ENCODE measurements around the gene PLA2R1.

The PLA2R1 gene

DNA sequence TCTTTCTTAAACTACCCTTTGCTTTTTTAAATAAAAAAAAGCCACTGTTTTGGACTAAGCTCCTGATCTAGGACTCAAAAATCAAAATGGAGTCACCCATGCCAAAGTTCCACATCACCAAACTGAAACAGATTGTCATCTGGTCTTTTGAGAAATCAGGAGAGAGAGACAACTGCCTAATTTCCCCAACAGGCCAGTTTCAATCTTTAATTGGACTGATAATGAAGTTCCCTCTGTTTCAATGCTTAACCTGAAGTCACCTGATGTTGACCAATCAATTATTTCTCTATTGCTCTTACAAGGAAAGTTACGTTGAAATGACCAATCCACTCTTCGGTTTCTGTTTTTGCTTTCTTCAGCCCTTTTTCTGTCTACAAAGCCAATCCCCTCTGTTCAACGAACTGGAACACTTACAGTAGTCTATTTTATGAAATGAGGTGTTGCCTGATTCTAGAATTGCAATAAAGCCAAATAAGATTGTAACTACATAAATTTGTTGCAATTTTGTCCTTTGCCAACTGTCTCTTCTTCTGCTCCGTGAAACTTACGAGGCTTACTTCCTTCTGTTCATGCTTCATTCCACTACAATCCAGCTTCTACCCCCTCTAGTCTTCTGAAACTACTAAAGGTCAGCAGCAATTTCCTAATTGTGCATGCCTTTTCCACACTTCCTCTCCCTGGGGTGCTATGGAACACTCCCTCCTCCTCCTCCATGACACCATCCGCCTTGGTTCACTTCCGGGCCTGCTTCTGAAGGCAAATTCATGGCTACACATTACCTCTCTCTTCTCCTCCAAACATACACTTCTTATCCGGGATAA lies 169.2 kb downstream of the PLA2R1 start:
- no peak for DNase-seq (ENCODE audit: low read depth)

DNA sequence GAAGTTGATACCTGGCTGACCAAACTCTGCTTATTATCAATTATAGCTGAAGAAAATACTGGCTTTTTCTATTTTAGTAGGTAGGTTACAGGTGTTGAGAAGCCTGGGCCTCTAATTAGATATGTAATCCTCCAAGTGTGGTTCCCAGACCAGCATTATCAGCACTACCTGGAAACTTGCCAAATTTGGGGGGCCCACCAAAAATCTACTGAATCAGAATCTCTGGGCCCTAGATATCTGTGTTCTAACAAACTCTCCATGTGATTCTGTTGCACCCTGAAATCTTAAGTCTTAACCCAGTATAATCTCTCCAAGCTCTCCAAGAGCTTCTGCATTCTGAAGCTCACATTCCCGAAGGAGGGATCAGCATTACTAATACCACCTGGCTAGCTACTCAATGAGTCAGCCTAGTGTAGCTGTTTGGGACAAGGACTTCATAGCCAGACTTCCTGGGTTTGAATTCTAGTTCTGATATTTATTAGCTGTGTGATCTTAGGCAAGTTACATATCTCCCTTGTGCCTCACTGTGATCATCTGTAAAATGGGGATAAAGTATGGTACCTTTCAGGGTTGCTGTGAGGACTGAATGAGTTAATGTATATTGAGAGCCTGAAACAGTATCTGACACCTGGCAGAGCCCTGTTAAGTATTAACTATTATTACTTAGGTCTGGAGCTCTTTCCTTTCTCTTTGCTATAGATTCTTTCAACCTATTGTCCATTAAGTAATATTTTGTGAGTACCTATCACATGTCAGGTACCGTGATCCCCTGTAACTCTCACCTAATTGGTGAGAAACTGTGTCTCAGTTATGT lies 170.3 kb downstream of the PLA2R1 start:
- peak; percentile 67 for DNase-seq (ENCODE audit: low read depth)

DNA sequence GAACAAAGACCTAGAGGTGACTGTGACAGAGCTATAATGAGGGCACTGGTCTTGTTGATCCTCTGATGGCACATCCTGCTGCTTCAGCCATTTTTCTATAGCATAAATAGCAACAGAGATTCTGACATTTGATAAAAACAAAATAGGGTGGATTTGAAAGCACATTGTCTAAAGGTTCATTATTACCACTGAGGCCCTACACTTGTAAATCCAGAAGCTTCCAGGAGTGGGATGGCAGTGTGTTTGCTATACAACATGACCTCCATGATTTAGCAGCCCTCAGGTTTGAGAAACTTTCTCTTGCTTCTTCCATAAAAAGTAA lies 171.2 kb downstream of the PLA2R1 start:
- DNase-seq (ENCODE audit: low read depth): no peak

DNA sequence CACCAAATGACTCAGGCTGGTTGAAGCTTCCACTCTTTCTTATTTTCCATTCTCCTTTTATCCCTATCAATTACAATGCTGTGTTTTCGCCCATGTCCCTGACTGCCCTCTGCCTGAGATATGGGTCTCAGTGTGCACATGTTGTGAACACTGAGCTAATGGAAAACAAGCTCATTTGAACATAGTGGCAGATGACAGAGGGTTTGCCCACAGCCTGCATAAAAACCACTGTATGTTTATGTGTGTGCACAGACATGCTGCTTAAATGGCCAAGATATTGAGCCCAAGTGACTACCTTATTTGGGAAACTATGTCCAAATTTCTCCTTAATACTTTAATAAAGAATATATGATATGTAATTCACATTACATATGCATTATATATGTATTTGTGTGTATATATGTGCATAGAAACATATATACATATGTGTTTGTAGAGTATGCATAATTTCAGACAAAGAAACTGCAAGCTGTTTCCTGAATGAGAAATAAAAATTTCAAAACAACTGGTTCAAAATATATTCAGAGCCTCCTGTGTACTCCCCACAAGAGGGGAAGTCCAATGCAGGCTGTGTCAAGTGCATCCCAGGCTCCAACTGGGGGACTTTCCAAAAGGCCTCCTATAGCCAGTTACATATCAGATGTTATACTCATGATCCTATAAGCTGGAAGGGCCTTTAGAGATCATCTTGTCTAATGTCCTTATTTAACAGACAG lies 171.7 kb downstream of the PLA2R1 start:
- DNase-seq (ENCODE audit: low read depth): no peak

DNA sequence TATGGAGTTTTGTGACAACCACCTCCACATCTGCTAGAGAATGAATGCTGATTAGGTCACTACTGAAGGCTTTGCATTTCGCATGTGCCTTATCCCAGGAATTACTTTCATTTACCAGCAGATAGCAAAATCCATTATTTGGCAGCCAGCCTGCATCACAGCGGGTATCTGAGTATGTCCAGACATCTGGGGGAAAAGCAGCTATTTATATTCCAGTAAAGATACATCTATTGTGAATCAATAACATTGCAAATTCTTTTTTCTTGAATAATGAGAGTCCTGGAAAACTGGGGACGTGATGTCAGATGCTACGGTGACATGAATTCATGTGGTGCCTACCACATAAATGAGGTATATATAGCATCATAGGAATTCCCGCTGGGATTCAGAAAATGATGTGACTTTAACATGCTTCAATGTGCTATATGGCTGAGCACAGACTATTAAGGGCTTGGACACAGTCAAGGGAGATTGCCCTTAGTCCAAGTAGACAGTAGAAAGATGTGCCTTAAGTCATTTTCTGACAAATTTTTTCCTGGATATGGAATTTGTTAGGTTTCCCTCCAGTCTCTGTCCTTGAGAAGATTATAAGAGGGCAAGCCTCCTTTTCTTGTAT lies 180.2 kb downstream of the PLA2R1 start:
- DNase-seq (ENCODE audit: low read depth): no peak

All from EH (cell line).